GM19240 (cell line): ENCODE data around the gene MACF1.

Experiments used
- DNase-seq: peaks from one replicate; pipeline ENCODE4 v3.0.0; 2011; ENCODE audit warnings: low spot score; ENCODE audit not compliant: insufficient read length

Gene MACF1

DNA sequence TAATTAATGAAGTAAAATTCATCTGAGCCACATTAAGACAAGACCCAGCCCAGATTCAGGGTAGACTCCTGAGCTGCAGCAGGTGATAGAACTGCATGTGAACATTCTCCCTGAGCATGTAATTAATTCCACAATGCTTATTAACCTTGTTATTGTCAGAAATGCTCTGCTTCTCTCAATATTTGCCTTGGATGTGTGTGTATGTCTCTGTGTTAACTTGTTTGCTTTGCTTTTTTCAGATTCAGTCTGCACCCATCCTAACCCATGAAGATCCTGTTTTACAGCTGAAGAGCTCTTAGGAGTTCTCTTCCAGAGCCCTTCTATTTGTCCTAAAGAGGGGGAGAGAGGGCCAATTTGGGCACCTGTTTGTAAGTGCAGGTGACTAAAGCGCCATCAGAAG is 143.8 kb downstream of the MACF1 start:
- DNase-seq = no peak

DNA sequence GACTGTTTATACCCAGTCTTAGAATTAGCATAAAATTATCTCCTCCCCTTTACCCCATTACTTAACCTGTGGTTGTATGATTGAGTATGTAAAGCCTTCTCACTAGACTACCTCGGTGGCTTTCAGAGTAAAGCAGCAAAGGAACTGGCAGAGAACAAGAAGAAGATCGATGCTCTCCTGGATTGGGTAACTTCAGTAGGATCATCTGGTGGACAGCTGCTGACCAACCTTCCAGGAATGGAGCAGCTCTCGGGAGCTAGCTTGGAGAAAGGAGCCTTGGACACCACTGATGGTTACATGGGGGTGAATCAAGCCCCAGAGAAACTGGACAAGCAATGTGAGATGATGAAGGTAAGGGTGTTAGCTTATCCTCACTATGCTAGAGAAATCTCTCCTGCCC is 148.4 kb downstream of the MACF1 start:
- DNase-seq = no peak

GRCh38 chr1:39354572-39354971 is 150.1 kb downstream of the MACF1 start:
- no peak for DNase-seq

- no peak for DNase-seq
Observed at GRCh38 chr1:39358491-39358890, 154.0 kb downstream of the MACF1 start.

GRCh38 chr1:39359028-39359570 is 154.6 kb downstream of the MACF1 start:
- no peak for DNase-seq

GRCh38 chr1:39360731-39361130 is 156.2 kb downstream of the MACF1 start:
- DNase-seq = no peak

- no peak for DNase-seq
Observed at GRCh38 chr1:39361446-39361845, 157.0 kb downstream of the MACF1 start.

DNA sequence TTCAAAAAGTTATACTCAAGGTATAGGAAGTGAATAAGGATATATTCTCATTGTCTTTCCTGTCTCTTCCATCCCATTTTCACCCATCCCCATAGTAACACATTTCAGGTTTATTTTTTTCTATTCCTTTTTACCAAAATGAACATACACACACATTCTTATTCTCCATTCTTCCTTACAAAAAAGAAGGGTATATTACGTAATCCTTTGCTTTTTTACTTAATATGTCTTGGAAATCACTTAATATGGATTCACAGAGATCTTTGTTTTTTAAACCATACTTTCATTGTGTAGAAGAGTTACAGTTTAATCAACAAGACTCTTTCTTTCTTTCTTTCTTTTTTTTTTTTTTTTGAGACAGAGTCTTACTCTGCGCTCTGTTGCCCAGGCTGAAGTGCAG is 158.8 kb downstream of the MACF1 start:
- no peak for DNase-seq

- no peak for DNase-seq
Observed at GRCh38 chr1:39368045-39368444, 163.6 kb downstream of the MACF1 start.

GRCh38 chr1:39369565-39369964 is 165.1 kb downstream of the MACF1 start:
- DNase-seq = no peak

GRCh38 chr1:39370602-39371001 is 166.1 kb downstream of the MACF1 start:
- no peak for DNase-seq

DNA sequence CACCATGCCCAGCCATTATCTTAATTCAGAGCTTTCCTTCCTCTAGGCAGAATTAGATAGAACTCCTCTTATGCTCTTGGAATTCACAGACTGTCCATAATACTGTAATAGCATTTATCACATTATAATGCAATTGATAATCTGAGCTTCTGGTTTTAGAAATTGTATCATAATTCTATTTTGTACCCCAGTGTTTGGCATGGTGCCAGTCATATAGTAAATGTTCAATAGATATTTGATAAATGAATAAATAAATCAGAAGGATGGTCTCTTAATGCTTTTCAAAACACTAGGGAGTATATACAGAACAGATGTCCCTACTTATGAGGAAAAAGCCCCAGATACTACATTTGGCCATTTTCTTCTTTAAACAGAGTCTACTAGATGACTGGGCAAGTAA is 167.6 kb downstream of the MACF1 start:
- DNase-seq = no peak

DNA sequence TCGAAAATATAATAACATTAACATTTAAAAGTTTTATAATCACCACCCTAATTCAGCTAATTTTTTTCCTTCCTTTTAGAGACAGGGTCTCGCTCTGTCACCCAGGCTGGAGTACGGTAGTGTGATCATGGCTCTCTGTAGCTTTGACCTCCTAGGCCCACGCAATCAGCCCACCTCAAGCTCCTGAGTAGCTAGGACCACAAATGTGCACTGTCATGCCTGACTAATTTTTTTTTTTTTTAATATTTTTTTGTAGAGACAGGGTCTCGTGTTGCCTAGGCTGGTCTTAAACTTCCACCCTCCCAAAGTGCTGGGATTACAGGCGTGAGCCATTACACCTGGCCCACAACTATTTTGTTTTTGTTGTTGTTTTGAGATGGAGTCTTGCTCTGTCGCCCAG is 172.2 kb downstream of the MACF1 start:
- DNase-seq = no peak

GRCh38 chr1:39378377-39378776 is 173.9 kb downstream of the MACF1 start:
- DNase-seq = no peak

GRCh38 chr1:39379187-39379586 is 174.7 kb downstream of the MACF1 start:
- DNase-seq = no peak

DNA sequence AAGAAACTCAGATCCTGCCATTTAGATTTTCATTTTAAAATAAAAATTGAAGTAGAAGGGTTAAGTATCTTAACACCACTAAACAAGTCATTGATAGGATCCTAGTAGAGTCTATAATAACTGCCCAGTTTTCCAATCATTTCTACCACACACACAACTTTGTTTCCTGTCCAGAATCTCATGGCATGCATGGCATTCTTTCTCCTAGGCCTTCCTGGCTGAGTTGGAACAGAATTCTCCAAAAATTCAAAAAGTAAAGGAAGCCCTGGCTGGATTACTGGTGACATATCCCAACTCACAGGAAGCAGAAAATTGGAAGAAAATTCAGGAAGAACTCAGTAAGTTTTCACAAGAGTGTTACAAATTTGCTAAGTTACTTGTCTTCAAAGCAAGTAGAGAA is 175.5 kb downstream of the MACF1 start:
- DNase-seq = no peak

DNA sequence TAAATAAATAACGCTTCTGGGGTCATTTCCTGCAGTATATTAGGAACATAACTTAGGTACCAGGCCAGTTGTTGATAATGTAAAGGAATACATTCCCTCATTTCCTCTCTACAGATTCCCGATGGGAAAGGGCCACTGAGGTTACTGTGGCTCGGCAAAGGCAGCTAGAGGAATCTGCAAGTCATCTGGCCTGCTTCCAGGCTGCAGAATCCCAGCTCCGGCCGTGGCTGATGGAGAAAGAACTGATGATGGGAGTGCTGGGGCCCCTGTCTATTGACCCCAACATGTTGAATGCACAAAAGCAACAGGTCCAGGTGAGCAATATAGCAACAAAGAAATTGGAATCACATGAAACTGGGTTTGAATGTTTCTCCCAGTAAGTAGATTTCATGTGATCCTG is 177.3 kb downstream of the MACF1 start:
- no peak for DNase-seq

- DNase-seq = no peak
Observed at GRCh38 chr1:39384305-39384704, 179.8 kb downstream of the MACF1 start.

DNA sequence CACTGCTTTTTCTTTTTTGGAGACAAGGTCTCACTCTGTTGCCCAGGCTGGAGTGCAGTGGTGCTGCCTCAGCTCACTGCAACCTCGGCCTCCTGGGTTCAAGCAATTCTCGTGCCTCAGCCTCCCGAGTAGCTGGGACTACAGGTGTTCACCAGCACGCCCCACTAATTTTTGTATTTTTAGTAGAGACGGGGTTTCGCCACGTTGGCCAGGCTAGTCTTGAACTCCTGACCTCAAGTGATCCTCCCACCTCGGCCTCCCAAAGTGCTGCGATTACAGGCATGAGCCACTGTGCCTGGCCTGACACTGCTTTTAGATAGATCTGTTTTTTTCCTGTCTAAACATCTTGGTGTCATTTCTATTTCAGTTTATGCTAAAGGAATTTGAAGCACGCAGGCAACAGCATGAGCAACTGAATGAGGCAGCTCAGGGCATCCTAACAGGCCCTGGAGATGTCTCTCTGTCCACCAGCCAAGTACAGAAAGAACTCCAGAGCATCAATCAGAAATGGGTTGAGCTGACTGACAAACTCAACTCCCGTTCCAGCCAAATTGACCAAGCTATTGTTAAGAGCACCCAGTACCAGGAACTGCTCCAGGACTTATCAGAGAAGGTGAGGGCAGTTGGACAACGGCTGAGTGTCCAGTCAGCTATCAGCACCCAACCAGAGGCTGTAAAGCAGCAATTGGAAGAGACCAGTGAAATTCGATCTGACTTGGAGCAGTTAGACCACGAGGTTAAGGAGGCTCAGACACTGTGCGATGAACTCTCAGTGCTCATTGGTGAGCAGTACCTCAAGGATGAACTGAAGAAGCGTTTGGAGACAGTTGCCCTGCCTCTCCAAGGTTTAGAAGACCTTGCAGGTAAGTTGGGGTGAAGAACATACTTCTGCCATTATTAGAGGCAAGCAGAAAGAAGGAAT is 180.8 kb downstream of the MACF1 start:
- no peak for DNase-seq

DNA sequence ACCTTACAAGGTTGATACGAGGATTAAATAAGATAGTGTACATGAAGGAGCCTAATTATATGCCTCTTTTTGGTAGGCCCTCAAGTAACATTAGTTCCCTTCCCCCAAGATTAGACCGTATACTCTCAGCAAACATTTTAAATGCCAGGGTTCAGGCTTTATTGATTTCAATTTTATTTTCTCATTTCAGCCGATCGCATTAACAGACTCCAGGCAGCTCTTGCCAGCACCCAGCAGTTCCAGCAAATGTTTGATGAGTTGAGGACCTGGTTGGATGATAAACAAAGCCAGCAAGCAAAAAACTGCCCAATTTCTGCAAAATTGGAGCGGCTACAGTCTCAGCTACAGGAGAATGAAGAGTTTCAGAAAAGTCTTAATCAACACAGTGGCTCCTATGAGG is 182.5 kb downstream of the MACF1 start:
- no peak for DNase-seq

DNA sequence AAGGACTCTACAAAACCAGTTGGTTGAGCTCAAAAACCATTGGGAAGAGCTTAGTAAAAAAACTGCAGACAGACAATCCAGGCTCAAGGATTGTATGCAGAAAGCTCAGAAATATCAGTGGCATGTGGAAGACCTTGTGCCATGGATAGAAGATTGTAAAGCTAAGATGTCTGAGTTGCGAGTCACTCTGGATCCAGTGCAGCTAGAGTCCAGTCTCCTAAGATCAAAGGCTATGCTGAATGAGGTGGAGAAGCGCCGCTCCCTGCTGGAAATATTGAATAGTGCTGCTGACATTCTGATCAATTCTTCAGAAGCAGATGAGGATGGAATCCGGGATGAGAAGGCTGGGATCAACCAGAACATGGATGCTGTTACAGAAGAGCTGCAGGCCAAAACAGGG is 183.0 kb downstream of the MACF1 start:
- DNase-seq = no peak

DNA sequence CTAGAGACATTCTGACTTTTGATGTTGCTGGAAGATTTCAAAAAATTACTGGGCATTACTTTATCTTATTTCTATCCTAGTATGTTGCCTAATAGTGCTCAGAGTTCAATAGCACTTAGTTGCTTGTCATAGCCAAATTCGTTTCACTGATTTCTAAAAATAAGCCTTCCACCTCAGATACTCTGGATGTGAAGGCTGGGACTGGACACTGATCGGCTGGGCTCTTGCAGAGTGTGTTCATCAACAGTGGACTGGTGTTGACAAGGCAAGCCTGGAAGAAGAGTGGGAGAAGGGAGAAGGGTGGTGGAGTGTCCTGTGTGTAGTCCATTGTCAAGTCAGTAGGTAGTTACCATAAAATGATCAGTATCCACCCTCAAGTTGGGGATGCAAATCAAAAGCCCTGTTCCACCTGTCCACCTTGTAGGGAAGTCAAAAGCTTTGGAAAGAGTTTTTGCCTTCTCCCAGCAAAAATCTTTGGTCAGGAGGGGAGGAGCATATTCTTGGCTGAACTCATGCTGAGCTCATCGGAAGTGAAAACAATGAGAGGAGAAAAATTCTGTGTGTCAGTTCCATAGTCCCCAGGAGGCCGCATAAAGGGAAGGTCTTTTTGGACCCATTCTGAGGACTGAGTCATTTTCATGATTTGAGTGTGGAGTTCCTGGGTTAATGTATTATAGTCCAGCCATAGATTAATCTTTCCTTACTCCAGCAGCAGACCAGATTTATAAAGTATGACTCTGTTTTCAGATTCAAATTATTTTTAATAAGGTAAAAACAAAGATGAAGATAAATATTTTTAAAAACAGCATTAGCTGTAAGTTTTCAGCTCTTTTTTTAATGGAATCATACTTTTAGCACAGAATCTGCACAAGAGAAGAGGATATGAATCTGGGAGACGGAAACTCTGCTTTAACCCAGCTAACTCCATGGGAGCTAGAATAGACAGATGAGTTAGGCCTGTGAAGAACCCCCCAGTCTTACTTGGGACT is 187.5 kb downstream of the MACF1 start:
- DNase-seq = no peak
